HG02588 (cell line): ENCODE measurements around the gene CD93.

Source experiments
- ATAC-seq: cut with Tn5 transposase; IDR thresholded peaks from one replicate; pipeline ENCODE4 v1.9.1; 2021; ENCODE audit warnings: mild to moderate bottlenecking, moderate library complexity; ENCODE audit not compliant: unreplicated experiment

CD93 gene

DNA sequence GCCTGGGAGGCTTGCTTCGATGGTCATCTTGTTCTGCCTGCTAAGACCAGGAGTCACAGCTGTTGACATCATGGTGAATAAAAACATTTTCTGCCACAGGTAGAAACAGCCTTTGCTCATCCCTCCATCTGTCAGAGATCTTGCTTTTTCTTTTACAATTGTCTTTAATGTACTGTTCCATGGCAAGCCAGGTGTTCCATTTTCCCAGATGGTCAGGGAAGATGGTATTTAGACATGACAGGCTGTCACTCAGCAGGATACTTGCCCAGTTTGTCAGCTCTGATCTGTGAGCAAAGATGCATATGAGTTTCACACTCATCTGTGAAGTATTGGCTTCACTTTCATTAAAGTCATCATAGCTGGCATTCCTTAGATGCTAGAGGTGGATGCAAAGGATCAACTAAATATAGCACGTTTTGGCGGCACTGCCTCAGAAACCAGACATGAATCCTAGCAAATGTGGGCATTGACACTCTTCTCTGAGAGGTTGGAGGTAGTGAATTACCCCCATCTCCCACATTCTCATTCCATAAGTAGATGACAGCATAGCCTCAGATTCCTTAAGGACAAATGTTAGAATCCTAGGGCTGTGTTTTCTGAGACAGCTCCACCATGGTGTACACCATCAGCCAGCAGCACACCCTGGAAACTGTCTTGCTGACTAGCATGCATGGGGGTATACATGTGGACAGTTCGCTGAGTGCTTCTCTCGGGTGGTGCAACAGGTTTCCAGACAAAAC is 46.8 kb downstream of the CD93 start:
- no peak for ATAC-seq

DNA sequence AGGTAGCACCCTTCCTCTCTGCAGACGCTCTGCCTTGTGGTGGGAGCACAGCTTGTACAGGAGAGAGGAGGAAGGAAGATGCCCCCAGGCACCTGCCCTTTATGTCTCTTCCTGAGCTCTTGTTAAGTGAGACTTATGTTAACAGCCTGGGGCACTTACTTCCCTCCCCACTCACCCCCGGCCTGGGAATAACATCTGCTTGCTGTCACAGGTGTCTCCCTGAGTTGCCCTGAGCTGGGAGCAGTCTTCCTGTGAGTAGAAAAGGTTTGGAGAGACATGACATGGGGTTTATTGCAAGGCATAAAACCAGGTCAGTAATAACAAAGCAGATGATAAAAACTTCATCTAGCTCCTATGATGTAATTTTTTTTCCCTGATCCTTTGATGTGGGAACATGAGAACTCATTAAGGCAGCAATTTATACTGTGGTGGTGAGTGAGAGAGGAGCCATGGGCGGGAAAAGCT is 49.1 kb downstream of the CD93 start:
- ATAC-seq, result no peak

DNA sequence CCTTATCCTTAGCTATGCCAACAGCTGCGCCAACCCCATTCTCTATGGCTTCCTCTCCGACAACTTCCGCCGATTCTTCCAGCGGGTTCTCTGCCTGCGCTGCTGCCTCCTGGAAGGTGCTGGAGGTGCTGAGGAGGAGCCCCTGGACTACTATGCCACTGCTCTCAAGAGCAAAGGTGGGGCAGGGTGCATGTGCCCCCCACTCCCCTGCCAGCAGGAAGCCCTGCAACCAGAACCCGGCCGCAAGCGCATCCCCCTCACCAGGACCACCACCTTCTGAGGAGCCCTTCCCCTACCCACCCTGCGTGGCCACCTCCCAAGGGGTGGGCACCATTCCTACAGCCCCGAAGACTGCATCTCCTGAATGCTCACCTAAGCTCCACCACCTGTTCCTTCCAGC is 49.8 kb downstream of the CD93 start:
- ATAC-seq, result no peak

DNA sequence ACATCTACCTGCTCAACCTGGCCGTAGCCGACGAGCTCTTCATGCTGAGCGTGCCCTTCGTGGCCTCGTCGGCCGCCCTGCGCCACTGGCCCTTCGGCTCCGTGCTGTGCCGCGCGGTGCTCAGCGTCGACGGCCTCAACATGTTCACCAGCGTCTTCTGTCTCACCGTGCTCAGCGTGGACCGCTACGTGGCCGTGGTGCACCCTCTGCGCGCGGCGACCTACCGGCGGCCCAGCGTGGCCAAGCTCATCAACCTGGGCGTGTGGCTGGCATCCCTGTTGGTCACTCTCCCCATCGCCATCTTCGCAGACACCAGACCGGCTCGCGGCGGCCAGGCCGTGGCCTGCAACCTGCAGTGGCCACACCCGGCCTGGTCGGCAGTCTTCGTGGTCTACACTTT is 50.4 kb downstream of the CD93 start:
- ATAC-seq, result no peak

- ATAC-seq, result no peak
These were observed 51.1 kb downstream of the CD93 start, which contains the start of gene SSTR4 for GRCh38 chr20:23034721-23035671. TSS of gene SSTR4 (plus strand) at chr20:23035312. CDS start at chr20:23035484, 172 bp downstream.

DNA sequence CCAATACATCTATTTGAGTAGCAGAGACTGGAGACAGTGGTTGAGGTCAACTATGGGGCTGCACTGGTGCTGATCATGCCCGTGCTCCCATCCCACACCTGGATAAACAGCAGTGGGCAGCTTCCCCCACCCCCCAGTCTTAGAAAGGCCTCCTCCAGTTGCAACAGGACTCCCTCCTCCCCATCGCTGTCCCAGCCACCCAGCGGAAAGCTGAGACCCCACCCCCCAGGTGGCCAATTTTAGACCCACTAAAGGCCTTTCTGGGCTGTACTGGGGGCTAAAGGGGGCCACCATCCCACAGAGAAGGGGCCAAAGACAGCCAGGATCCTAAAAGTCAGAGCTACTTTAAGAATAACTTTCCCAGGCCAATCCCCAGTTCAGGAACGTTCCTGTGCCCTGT is 52.2 kb downstream of the CD93 start:
- no peak for ATAC-seq

GRCh38 chr20:23032750-23033078 is 53.4 kb downstream of the CD93 start:
- no peak for ATAC-seq

GRCh38 chr20:23032056-23032749 is 53.9 kb downstream of the CD93 start:
- ATAC-seq, result no peak

DNA sequence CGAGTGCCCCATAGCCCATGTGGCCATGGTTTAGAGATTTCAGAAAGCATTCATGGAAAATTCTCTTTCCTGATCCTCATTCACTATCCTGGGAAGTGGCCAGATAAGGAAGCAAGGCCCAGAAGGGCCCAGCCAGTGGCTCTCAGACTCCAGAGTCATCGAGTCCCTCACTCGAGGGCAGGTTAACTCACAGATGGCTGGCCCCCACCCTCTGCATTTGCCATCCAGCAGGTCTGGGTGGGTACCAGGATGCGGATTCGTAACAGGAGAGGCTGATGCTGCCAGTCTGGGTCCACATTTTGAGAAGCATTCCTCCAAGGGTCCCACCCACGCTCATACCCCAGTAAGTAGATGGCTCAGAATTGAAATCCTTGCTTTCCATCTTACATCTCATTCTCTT is 54.8 kb downstream of the CD93 start:
- ATAC-seq, result no peak
